HepG2 (cell line): ENCODE data around the gene C3orf52. TPM values are rescaled to one million over a fixed set of nuclear protein-coding genes. Genes with fewer than 3 reads are reported as not detected.

Source experiments
- ATAC-seq: fragments of 200-7000 bp; cut with Tn5 transposase; 3 replicates; pipeline ENCODE4 v1.9.1; 2020; ENCODE audit warnings: mild to moderate bottlenecking, moderate library complexity
- BruUV-seq: library from RNA; stranded (reverse); fragments of 400-500 nt; replicated peaks from 2 replicates; lab custom pipeline; 2021; lab: Mats Ljungman, UMichigan
- CTCF ChIA-PET: fragments of 300-600 bp; formaldehyde crosslinking; extraction: SDS; loops from one replicate; lab custom pipeline; 2021; ENCODE audit warnings: low total read pairs, inconsistent platforms, low intra/inter-chr PET ratio; lab: Yijun Ruan, JAX
- POLR2A ChIA-PET: fragments of 350-600 bp; sonication (Branson Sonifier 250); formaldehyde crosslinking; loops from one replicate; lab custom pipeline; 2020; ENCODE audit warnings: antibody characterized with exemption, inconsistent platforms; lab: Yijun Ruan, JAX
- DNase-seq: peaks from one replicate; pipeline ENCODE4 v3.0.0-alpha.2; 2015; ENCODE audit warnings: low spot score
- FAIRE-seq: peaks from 3 replicates; lab custom pipeline; 2011; peaks lifted over from hg19 to GRCh38; lab: Jason Lieb, UNC
- H2AFZ ChIP-seq: one replicate; pipeline ENCODE4 v1.6.1; 2011; ENCODE audit warnings: low read length, inconsistent platforms
- H3K27ac ChIP-seq: fragments of 300-600 bp; 3 replicates; pipeline ENCODE4 v1.8.0; 2011; ENCODE audit warnings: mixed run types, mild to moderate bottlenecking, mixed read lengths, low read length, inconsistent platforms; ENCODE audit not compliant: insufficient read depth; ENCODE audit errors: extremely low read length
- H3K27me3 ChIP-seq, 2 experiments: fragments of 200-600 bp in 1 of 2; 2 replicates in 1 of 2; 3 replicates in 1 of 2; pipeline versions ENCODE4 v1.6.0 to v1.8.0; 2011; ENCODE audit warnings: low read length in 2 of 2, mild to moderate bottlenecking in 2 of 2, moderate library complexity in 2 of 2, inconsistent platforms in 1 of 2; ENCODE audit not compliant: insufficient read depth in 2 of 2, control insufficient read depth in 1 of 2
- H3K36me3 ChIP-seq, 2 experiments: fragments of 200-600 bp in 1 of 2; replicated peaks in 1 of 2; 2 replicates in 1 of 2; 3 replicates in 1 of 2; pipeline versions ENCODE4 v1.5.1 to v1.8.0; 2011; ENCODE audit warnings: low read length in 2 of 2, inconsistent platforms in 1 of 2; ENCODE audit not compliant: insufficient read depth in 2 of 2, control insufficient read depth in 1 of 2
- H3K4me1 ChIP-seq: 2 replicates; pipeline ENCODE4 v1.5.1; 2012; ENCODE audit warnings: low read length, inconsistent platforms; ENCODE audit not compliant: insufficient read depth
- H3K4me2 ChIP-seq: 2 replicates; pipeline ENCODE4 v1.6.0; 2011; ENCODE audit warnings: low read depth, low read length, inconsistent platforms
- H3K4me3 ChIP-seq, 3 experiments: fragments of 200-600 bp in 1 of 3; sonication (generic), shearing (Covaris generic) in 1 of 3; replicated peaks in 1 of 3; 2 replicates each; pipeline ENCODE4 v1.5.1; 2011 to 2016; ENCODE audit warnings: low read length in 3 of 3, inconsistent platforms in 2 of 3, low read depth in 2 of 3, mild to moderate bottlenecking in 2 of 3, control low read depth in 1 of 3, mixed read lengths in 1 of 3; ENCODE audit not compliant: insufficient read depth in 1 of 3
- H3K79me2 ChIP-seq: one replicate; pipeline ENCODE4 v1.6.1; 2011; ENCODE audit warnings: low read length, inconsistent platforms; ENCODE audit not compliant: insufficient read depth
- H3K9ac ChIP-seq: 2 replicates; pipeline ENCODE4 v1.6.0; 2011; ENCODE audit warnings: mild to moderate bottlenecking, low read depth, low read length, inconsistent platforms; ENCODE audit not compliant: insufficient read depth
- H3K9me3 ChIP-seq: 2 replicates; pipeline ENCODE4 v1.5.1; 2012; ENCODE audit warnings: mild to moderate bottlenecking, low read length
- H4K20me1 ChIP-seq: 2 replicates; pipeline ENCODE4 v1.6.0; 2011; ENCODE audit warnings: inconsistent platforms, mild to moderate bottlenecking, low read length, moderate library complexity; ENCODE audit not compliant: insufficient read depth
- ATF6 ChIP-seq: sonication (generic); formaldehyde crosslinking; conservative IDR thresholded peaks from 2 replicates; pipeline ENCODE4 v1.4.0; 2020; ENCODE audit warnings: missing genetic modification reagents
- BATF2 ChIP-seq: sonication (generic); formaldehyde crosslinking; IDR thresholded peaks from 2 replicates; pipeline ENCODE4 v1.8.0; 2022; ENCODE audit warnings: mild to moderate bottlenecking, missing genetic modification reagents, moderate library complexity
- EEA1 ChIP-seq: sonication (generic); formaldehyde crosslinking; IDR thresholded peaks from 2 replicates; pipeline ENCODE4 v1.5.1; 2020; ENCODE audit warnings: mild to moderate bottlenecking, missing genetic modification reagents, borderline replicate concordance
- FOXC1 ChIP-seq: sonication (generic); formaldehyde crosslinking; IDR thresholded peaks from 2 replicates; pipeline ENCODE4 v1.8.0; 2022; ENCODE audit warnings: mild to moderate bottlenecking, missing genetic modification reagents, borderline replicate concordance
- GFI1 ChIP-seq: sonication (generic); formaldehyde crosslinking; IDR thresholded peaks from 2 replicates; pipeline ENCODE4 v1.5.0; 2020; ENCODE audit warnings: missing genetic modification reagents, mild to moderate bottlenecking, borderline replicate concordance
- HNF4G ChIP-seq, 2 experiments: sonication (generic) in 1 of 2; formaldehyde crosslinking in 1 of 2; IDR thresholded peaks; 2 replicates each; pipeline versions ENCODE4 v1.4.0 to v1.6.1; 2011 to 2020; ENCODE audit warnings: borderline replicate concordance in 2 of 2, low read depth in 2 of 2, mild to moderate bottlenecking in 2 of 2, low read length in 1 of 2, missing genetic modification reagents in 1 of 2, moderate library complexity in 1 of 2
- HNRNPH1 ChIP-seq: fragments of 200-400 bp; formaldehyde crosslinking; optimal IDR thresholded peaks from 2 replicates; pipeline ENCODE3; 2017; ENCODE audit warnings: mild to moderate bottlenecking, low read depth, low read length
- MEF2D ChIP-seq: sonication (generic); formaldehyde crosslinking; IDR thresholded peaks from 2 replicates; pipeline ENCODE4 v1.5.1; 2020; ENCODE audit warnings: mild to moderate bottlenecking, missing genetic modification reagents
- NFE2L1 ChIP-seq: sonication (generic); formaldehyde crosslinking; IDR thresholded peaks from 2 replicates; pipeline ENCODE4 v1.4.0; 2020; ENCODE audit warnings: missing genetic modification reagents, mild to moderate bottlenecking, borderline replicate concordance
- NFKB2 ChIP-seq: sonication (generic); formaldehyde crosslinking; IDR thresholded peaks from 2 replicates; pipeline ENCODE4 v1.4.0; 2020; ENCODE audit warnings: missing genetic modification reagents, borderline replicate concordance
- NR3C1 ChIP-seq: sonication (generic); formaldehyde crosslinking; IDR thresholded peaks from 2 replicates; pipeline ENCODE4 v1.4.0; 2020; ENCODE audit warnings: missing genetic modification reagents
- SNAI1 ChIP-seq: sonication (generic); formaldehyde crosslinking; IDR thresholded peaks from 2 replicates; pipeline ENCODE4 v1.5.0; 2020; ENCODE audit warnings: mild to moderate bottlenecking, missing genetic modification reagents, borderline replicate concordance
- THAP8 ChIP-seq: sonication (generic); formaldehyde crosslinking; IDR thresholded peaks from 2 replicates; pipeline ENCODE4 v1.5.1; 2020; ENCODE audit warnings: missing genetic modification reagents, mild to moderate bottlenecking, borderline replicate concordance
- ZC3H4 ChIP-seq: sonication (generic); formaldehyde crosslinking; IDR thresholded peaks from 2 replicates; pipeline ENCODE4 v1.4.0; 2020; ENCODE audit warnings: missing genetic modification reagents, borderline replicate concordance
- ZIK1 ChIP-seq: sonication (generic); formaldehyde crosslinking; IDR thresholded peaks from 2 replicates; pipeline ENCODE4 v1.5.0; 2020; ENCODE audit warnings: mild to moderate bottlenecking, low read depth, missing genetic modification reagents, borderline replicate concordance
- ZNF253 ChIP-seq: sonication (generic); formaldehyde crosslinking; IDR thresholded peaks from 2 replicates; pipeline ENCODE4 v1.8.0; 2022; ENCODE audit warnings: mild to moderate bottlenecking, missing genetic modification reagents, borderline replicate concordance
- ZNF331 ChIP-seq: sonication (generic); formaldehyde crosslinking; IDR thresholded peaks from 2 replicates; pipeline ENCODE4 v1.4.0; 2020; ENCODE audit warnings: missing genetic modification reagents
- ZNF362 ChIP-seq: sonication (generic); formaldehyde crosslinking; IDR thresholded peaks from 2 replicates; pipeline ENCODE4 v1.4.0; 2020; ENCODE audit warnings: missing genetic modification reagents, mild to moderate bottlenecking, borderline replicate concordance
- ZNF556 ChIP-seq: sonication (generic); formaldehyde crosslinking; IDR thresholded peaks from 2 replicates; pipeline ENCODE4 v1.4.0; 2020; ENCODE audit warnings: mild to moderate bottlenecking, missing genetic modification reagents, borderline replicate concordance
- ZNF674 ChIP-seq: sonication (generic); formaldehyde crosslinking; IDR thresholded peaks from 2 replicates; pipeline ENCODE4 v1.5.0; 2020; ENCODE audit warnings: low read depth, mild to moderate bottlenecking, missing genetic modification reagents
- WGBS: methylation state at CpG from one replicate; pipeline ENCODE4 v1.1.6; 2017; ENCODE audit warnings: low lambda C conversion rate; 5-methylcytosine and 5-hydroxymethylcytosine counted together
- in situ Hi-C: cut with HindIII; loops from 2 replicates; pipeline ENCODE4 v1.10.0; 2017; ENCODE audit warnings: low pct_unique_long_range_greater_than_20kb; ENCODE audit not compliant: extremely low pct_ligation_motif_present
- intact Hi-C: fragments of 100-400 bp; cut with micrococcal nuclease; formaldehyde crosslinking; loops from one replicate; pipeline ENCODE4 v1.10.0; 2022; ENCODE audit not compliant: unreplicated experiment
- polyA plus RNA-seq, 8 experiments: library from polyadenylated mRNA; depleted of rRNA in 3 of 8; stranded (reverse) in 7 of 8; unstranded in 1 of 8; fragments of >200 nt; fragmentation: Illumina TruSeq in 4 of 8; extraction: Trizol in 4 of 8; gene quantifications; 2 replicates each; pipeline versions ENCODE4 v1.2.1 to v1.2.3, GENCODE V29; 2011 to 2016; ENCODE audit warnings: low read depth in 4 of 8, missing spikeins in 1 of 8, mixed read lengths in 1 of 8; ENCODE audit not compliant: insufficient read depth in 1 of 8
- total RNA-seq, 5 experiments: library from RNA; depleted of rRNA; stranded (reverse); fragments of >200 nt; fragmentation: Illumina TruSeq; extraction: Trizol; gene quantifications; 2 replicates each; pipeline ENCODE4 v1.2.3, GENCODE V29; 2016; ENCODE audit warnings: low read depth in 1 of 5

Gene C3orf52
- total and polyA plus RNA-seq, 2 of the 13 experiments (the other 11 are each of a cell fraction or from before 2014, with no cell fraction given): 0.79 to 1.2 TPM

- no peak for TF ChIP-seq HNRNPH1
Observed at GRCh38 chr3:112140584-112140983, 54.4 kb downstream of the C3orf52 start (continued).

DNA sequence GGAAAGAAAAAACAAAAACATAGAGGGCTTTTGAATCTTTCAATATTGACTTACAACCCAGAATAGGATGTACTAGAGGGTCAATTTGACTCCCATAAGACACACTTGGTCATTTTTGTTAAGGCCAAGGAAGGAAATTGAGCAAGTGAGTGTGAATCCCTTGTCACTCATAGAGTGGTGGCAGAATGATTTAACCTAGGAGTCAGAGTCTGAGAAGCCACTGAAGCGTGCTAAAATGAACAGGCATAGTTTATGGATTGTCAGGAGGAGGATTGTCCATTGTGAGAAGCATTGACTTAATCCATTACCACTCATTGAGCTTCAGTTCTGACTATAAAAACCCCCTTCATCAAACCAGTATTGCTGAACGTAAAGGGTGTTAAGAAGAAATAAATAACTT, 55.1 kb downstream of the C3orf52 start:
- ATAC-seq (no peak), FAIRE-seq (no peak)
- H3K79me2 ChIP-seq: no peaks in the 10 kb centered on the region
- no peak overlapping the region for H2AFZ ChIP-seq
- BruUV-seq: no TSS peak
- WGBS: 5% methylated on average over 2 of the region's 2 CpGs
- no peak overlapping the region for H3K4me3 ChIP-seq
- H4K20me1 ChIP-seq: no peaks in the 10 kb centered on the region
- no peak overlapping the region for H3K27ac ChIP-seq
- TF ChIP-seq SNAI1 (no peak), ZNF331 (CRISPR knock-in tag) (no peak), FOXC1 (no peak), ZNF362 (CRISPR knock-in tag) (no peak), BATF2 (CRISPR knock-in tag) (no peak), ZNF253 (CRISPR knock-in tag) (no peak), HNF4G (IDR thresholded peaks at IDR 0.05; ENCODE audit: borderline replicate concordance, low read depth, low read length) (no peak), HNF4G (CRISPR knock-in tag; IDR thresholded peaks at IDR 0.05; ENCODE audit: borderline replicate concordance, low read depth) (no peak), GFI1 (CRISPR knock-in tag) (no peak), ATF6 (CRISPR knock-in tag) (no peak), NFE2L1 (CRISPR knock-in tag) (no peak), ZC3H4 (CRISPR knock-in tag) (no peak), MEF2D (CRISPR knock-in tag) (no peak), ZIK1 (CRISPR knock-in tag) (no peak), ZNF556 (CRISPR knock-in tag) (no peak), NFKB2 (no peak), NR3C1 (no peak), ZNF674 (CRISPR knock-in tag) (no peak), THAP8 (CRISPR knock-in tag) (no peak), EEA1 (CRISPR knock-in tag) (no peak)
- TF ChIP-seq, all 625 proteins: peak for 0
- H3K9ac ChIP-seq: no peak overlapping the region
- CTCF ChIA-PET: no interaction called here
- DNase-seq: no peak
- H3K36me3 ChIP-seq: no peaks in the 10 kb centered on the region
- no peak overlapping the region for H3K4me2 ChIP-seq
- no peaks in the 10 kb centered on the region for H3K4me1 ChIP-seq
- POLR2A ChIA-PET: no interaction called here
- no peaks in the 10 kb centered on the region for H3K27me3 ChIP-seq
- intact Hi-C loops: no loop called here
- H3K9me3 ChIP-seq: no peaks in the 10 kb centered on the region
- in situ Hi-C loops: no loop called here
